Urinary bladder (tissue), 4 donors: ENCODE measurements around the gene FAM151A. TPM values are rescaled to one million over a fixed set of nuclear protein-coding genes. Genes with fewer than 3 reads are reported as not detected.

Experiments
- DNase-seq: peaks from one replicate; pipeline ENCODE4 v3.0.0-alpha.2; 2015; ENCODE audit errors: extremely low spot score
- H3K27ac ChIP-seq: one replicate; pipeline ENCODE4 v1.5.1; 2013; ENCODE audit warnings: low read depth, mild to moderate bottlenecking, moderate library complexity
- H3K36me3 ChIP-seq: one replicate; pipeline ENCODE4 v1.6.1; 2013; ENCODE audit warnings: mild to moderate bottlenecking, moderate library complexity; ENCODE audit not compliant: insufficient read depth
- H3K4me1 ChIP-seq: one replicate; pipeline ENCODE4 v1.6.1; 2013; ENCODE audit warnings: mild to moderate bottlenecking, moderate library complexity; ENCODE audit not compliant: insufficient read depth
- H3K4me3 ChIP-seq: one replicate; pipeline ENCODE4 v1.5.1; 2013; ENCODE audit warnings: low read depth, low read length
- WGBS: extraction: QIAGEN DNeasy Blood & Tissue Kit; methylation state at CpG from one replicate; pipeline ENCODE4 v1.1.7; 2013; 5-methylcytosine and 5-hydroxymethylcytosine counted together
- polyA plus RNA-seq: library from polyadenylated mRNA; stranded (reverse); fragments of 200-250 nt; gene quantifications from one replicate; pipeline ENCODE4 v1.2.3, GENCODE V29; 2013
- total RNA-seq: library from RNA; depleted of rRNA; stranded (reverse); fragments of >200 nt; gene quantifications from one replicate; pipeline ENCODE4 v1.2.3, GENCODE V29; 2014
- donor health status: healthy with polysubstance abuse.
- donor health status: healthy.

The FAM151A gene
- total and polyA plus RNA-seq, 2 donors, result 0.10 TPM; not detected in 1

GRCh38 chr1:54585181-54586066 is 37.9 kb downstream of the FAM151A start:
- Histone ChIP-seq H3K4me1 (no peaks in the 10 kb centered on the region), H3K27ac (no peak overlapping the region), H3K4me3 (no peak overlapping the region), H3K36me3 (no peaks in the 10 kb centered on the region)
- no peak for DNase-seq
- 84% methylated on average over 15 of the region's 15 CpGs for WGBS

- 93% methylated on average over 17 of the region's 17 CpGs for WGBS
- H3K27ac ChIP-seq, result no peak overlapping the region
- H3K36me3 ChIP-seq, result no peaks in the 10 kb centered on the region
- no peaks in the 10 kb centered on the region for H3K4me1 ChIP-seq
- H3K4me3 ChIP-seq, result no peak overlapping the region
- no peak for DNase-seq
These were observed 38.8 kb downstream of the FAM151A start for GRCh38 chr1:54584575-54584974.

- no peaks in the 10 kb centered on the region for H3K4me1 ChIP-seq
- no peaks in the 10 kb centered on the region for H3K36me3 ChIP-seq
- 88% methylated on average over 2 of the region's 2 CpGs for WGBS
- H3K4me3 ChIP-seq, result no peak overlapping the region
- DNase-seq, result no peak
- no peak overlapping the region for H3K27ac ChIP-seq
These were observed 39.5 kb downstream of the FAM151A start for GRCh38 chr1:54583871-54584270.

GRCh38 chr1:54583307-54583686 is 40.0 kb downstream of the FAM151A start:
- Histone ChIP-seq H3K27ac (no peak overlapping the region), H3K36me3 (no peaks in the 10 kb centered on the region), H3K4me1 (no peaks in the 10 kb centered on the region), H3K4me3 (no peak overlapping the region)
- 92% methylated on average over 3 of the region's 3 CpGs for WGBS
- DNase-seq, result no peak

- Histone ChIP-seq H3K4me3 (no peak overlapping the region), H3K4me1 (no peaks in the 10 kb centered on the region), H3K27ac (no peak overlapping the region), H3K36me3 (no peaks in the 10 kb centered on the region)
- WGBS, result 84% methylated on average over 19 of the region's 19 CpGs
- DNase-seq, result no peak
These were observed 40.6 kb downstream of the FAM151A start for GRCh38 chr1:54582566-54583306.

- Histone ChIP-seq H3K4me1 (no peaks in the 10 kb centered on the region), H3K27ac (peak overlapping the region; percentile 73), H3K36me3 (no peaks in the 10 kb centered on the region), H3K4me3 (no peak overlapping the region)
- no peak for DNase-seq
- 48% methylated on average over 5 of the region's 5 CpGs for WGBS
These were observed 41.7 kb downstream of the FAM151A start for GRCh38 chr1:54581621-54582035.

GRCh38 chr1:54580856-54581550 is 42.3 kb downstream of the FAM151A start:
- no peaks in the 10 kb centered on the region for H3K4me1 ChIP-seq
- no peak for DNase-seq

GRCh38 chr1:54579337-54579781 is 44.0 kb downstream of the FAM151A start:
- H3K27ac ChIP-seq, result no peak overlapping the region
- no peaks in the 10 kb centered on the region for H3K4me1 ChIP-seq
- WGBS, result 49% methylated on average over 4 of the region's 4 CpGs
- H3K36me3 ChIP-seq, result no peaks in the 10 kb centered on the region
- DNase-seq, result no peak
- H3K4me3 ChIP-seq, result no peak overlapping the region

More at GRCh38 chr1:54580856-54581550, 42.3 kb downstream of the FAM151A start:
- Histone ChIP-seq H3K4me3 (no peak overlapping the region), H3K27ac (peak overlapping the region; percentile 73), H3K36me3 (no peaks in the 10 kb centered on the region)
- WGBS, result 81% methylated on average over 11 of the region's 11 CpGs

- WGBS, result 34% methylated on average over 6 of the region's 6 CpGs
- no peaks in the 10 kb centered on the region for H3K4me1 ChIP-seq
- DNase-seq, result no peak
- no peak overlapping the region for H3K4me3 ChIP-seq
- no peak overlapping the region for H3K27ac ChIP-seq
- no peaks in the 10 kb centered on the region for H3K36me3 ChIP-seq
These were observed 45.7 kb downstream of the FAM151A start for GRCh38 chr1:54577612-54578011.

GRCh38 chr1:54575605-54576290 is 47.6 kb downstream of the FAM151A start:
- 93% methylated on average over 8 of the region's 8 CpGs for WGBS
- no peaks in the 10 kb centered on the region for H3K36me3 ChIP-seq
- H3K27ac ChIP-seq, result no peak overlapping the region
- no peaks in the 10 kb centered on the region for H3K4me1 ChIP-seq
- no peak overlapping the region for H3K4me3 ChIP-seq
- no peak for DNase-seq

GRCh38 chr1:54575161-54575560 is 48.2 kb downstream of the FAM151A start:
- Histone ChIP-seq H3K4me1 (no peaks in the 10 kb centered on the region), H3K27ac (no peak overlapping the region), H3K36me3 (no peaks in the 10 kb centered on the region), H3K4me3 (no peak overlapping the region)
- 94% methylated on average over 3 of the region's 3 CpGs for WGBS
- DNase-seq, result no peak

GRCh38 chr1:54574158-54574778 is 49.1 kb downstream of the FAM151A start:
- WGBS, result 93% methylated on average over 12 of the region's 12 CpGs
- Histone ChIP-seq H3K4me3 (no peak overlapping the region), H3K36me3 (no peaks in the 10 kb centered on the region), H3K4me1 (no peaks in the 10 kb centered on the region), H3K27ac (no peak overlapping the region)
- DNase-seq, result no peak

- 70% methylated on average over 3 of the region's 3 CpGs for WGBS
- H3K4me3 ChIP-seq, result no peak overlapping the region
- H3K27ac ChIP-seq, result no peak overlapping the region
- DNase-seq, result no peak
- H3K4me1 ChIP-seq, result no peaks in the 10 kb centered on the region
- no peaks in the 10 kb centered on the region for H3K36me3 ChIP-seq
These were observed 50.8 kb downstream of the FAM151A start for GRCh38 chr1:54572542-54572850.
